Activated T-helper 17 cell treated with anti-CD3 and anti-CD28 coated beads, Interleukin-2, amount 50 U/mL, for 72 hours (primary cell): ENCODE results near the gene DUSP5. TPM values are rescaled to one million over a fixed set of nuclear protein-coding genes. Genes with fewer than 3 reads are reported as not detected.

ENCODE experiments used
- ATAC-seq: fragments of 150-1000 bp; cut with Tn5 transposase; replicated peaks from 2 replicates; pipeline ENCODE4 v1.10.0; 2021; ENCODE audit warnings: mild to moderate bottlenecking, moderate library complexity
- H3K27ac Mint-ChIP-seq: one replicate; pipeline ENCODE4 v1.8.0; 2022; ENCODE audit warnings: mixed read lengths
- H3K27me3 Mint-ChIP-seq: one replicate; pipeline ENCODE4 v1.8.0; 2022; ENCODE audit warnings: mixed read lengths
- H3K36me3 Mint-ChIP-seq: one replicate; pipeline ENCODE4 v1.8.0; 2022; ENCODE audit warnings: low read depth, mild to moderate bottlenecking, mixed read lengths
- H3K4me1 Mint-ChIP-seq: one replicate; pipeline ENCODE4 v1.8.0; 2022; ENCODE audit warnings: mixed read lengths
- H3K4me3 Mint-ChIP-seq: one replicate; pipeline ENCODE4 v1.8.0; 2022; ENCODE audit warnings: mild to moderate bottlenecking, mixed read lengths
- H3K9me3 Mint-ChIP-seq: one replicate; pipeline ENCODE4 v1.8.0; 2022; ENCODE audit warnings: mixed read lengths
- total RNA-seq, 2 donors: library from RNA; stranded (reverse); gene quantifications; one replicate each; pipeline ENCODE4 v1.2.3, GENCODE V29; 2022

The DUSP5 gene
- total RNA-seq, 2 donors from 2014 or later, result 43.2 to 107 TPM

GRCh38 chr10:110547139-110547761 lies 49.5 kb downstream of the DUSP5 start:
- Mint-ChIP-seq H3K27ac (peak overlapping the region; percentile 10), H3K4me1 (peaks cover 8% of the 10 kb centered on the region), H3K9me3 (no peaks in the 10 kb centered on the region), H3K36me3 (no peaks in the 10 kb centered on the region), H3K4me3 (peak overlapping the region; percentile 52), H3K27me3 (peaks cover 6% of the 10 kb centered on the region)
- ATAC-seq, result peak; percentile 60

- Mint-ChIP-seq H3K9me3 (no peaks in the 10 kb centered on the region), H3K4me3 (no peak overlapping the region), H3K27ac (no peak overlapping the region), H3K27me3 (peaks cover 6% of the 10 kb centered on the region), H3K36me3 (no peaks in the 10 kb centered on the region), H3K4me1 (peaks cover 8% of the 10 kb centered on the region)
- ATAC-seq, result no peak
Observed at GRCh38 chr10:110548002-110548401, 50.3 kb downstream of the DUSP5 start.

GRCh38 chr10:110549211-110549610 lies 51.5 kb downstream of the DUSP5 start:
- Mint-ChIP-seq H3K9me3 (no peaks in the 10 kb centered on the region), H3K27me3 (peaks cover 6% of the 10 kb centered on the region), H3K4me3 (no peak overlapping the region), H3K4me1 (peaks cover 8% of the 10 kb centered on the region), H3K36me3 (no peaks in the 10 kb centered on the region), H3K27ac (no peak overlapping the region)
- no peak for ATAC-seq

GRCh38 chr10:110553905-110554304 lies 56.2 kb downstream of the DUSP5 start:
- peaks cover 6% of the 10 kb centered on the region for H3K27me3 Mint-ChIP-seq

GRCh38 chr10:110556296-110556695 lies 58.6 kb downstream of the DUSP5 start:
- Mint-ChIP-seq H3K27me3 (peaks cover 5% of the 10 kb centered on the region), H3K9me3 (no peaks in the 10 kb centered on the region), H3K36me3 (no peaks in the 10 kb centered on the region), H3K27ac (no peak overlapping the region), H3K4me3 (no peak overlapping the region), H3K4me1 (peaks cover 6% of the 10 kb centered on the region)
- no peak for ATAC-seq

More at GRCh38 chr10:110553905-110554304, 56.2 kb downstream of the DUSP5 start:
- no peak for ATAC-seq
- Mint-ChIP-seq H3K36me3 (no peaks in the 10 kb centered on the region), H3K27ac (no peak overlapping the region), H3K9me3 (no peaks in the 10 kb centered on the region), H3K4me1 (peaks cover 6% of the 10 kb centered on the region), H3K4me3 (no peak overlapping the region)

- peaks cover 4% of the 10 kb centered on the region for H3K27me3 Mint-ChIP-seq
- peaks cover 6% of the 10 kb centered on the region for H3K4me1 Mint-ChIP-seq
- no peak overlapping the region for H3K4me3 Mint-ChIP-seq
- no peak overlapping the region for H3K27ac Mint-ChIP-seq
- no peaks in the 10 kb centered on the region for H3K36me3 Mint-ChIP-seq
- peak; percentile 91 for ATAC-seq
- H3K9me3 Mint-ChIP-seq, result no peaks in the 10 kb centered on the region
Observed at GRCh38 chr10:110556969-110557601, 59.4 kb downstream of the DUSP5 start.

GRCh38 chr10:110558041-110558440 lies 60.3 kb downstream of the DUSP5 start:
- Mint-ChIP-seq H3K4me1 (peaks cover 6% of the 10 kb centered on the region), H3K4me3 (no peak overlapping the region), H3K36me3 (no peaks in the 10 kb centered on the region), H3K27ac (no peak overlapping the region), H3K9me3 (no peaks in the 10 kb centered on the region), H3K27me3 (peaks cover 7% of the 10 kb centered on the region)
- ATAC-seq, result no peak

- Mint-ChIP-seq H3K27ac (no peak overlapping the region), H3K9me3 (no peaks in the 10 kb centered on the region), H3K27me3 (peaks cover 19% of the 10 kb centered on the region), H3K4me3 (no peak overlapping the region), H3K4me1 (peaks cover 6% of the 10 kb centered on the region), H3K36me3 (no peaks in the 10 kb centered on the region)
- ATAC-seq, result no peak
Observed at GRCh38 chr10:110560012-110560411, 62.3 kb downstream of the DUSP5 start.

Other genes with a start within 250 kb of the DUSP5 start
- gene SMNDC1, start 193.0 kb upstream of the DUSP5 start, total RNA-seq, result 10 to 100 TPM; 35.8 to 40.1 TPM
- 10 to 100 TPM; 74.0 to 77.3 TPM for gene SMC3, start 69.8 kb downstream of the DUSP5 start, total RNA-seq
- gene RBM20, start 146.4 kb downstream of the DUSP5 start, total RNA-seq, result under 1 TPM in 1 of 2 donors, not detected in 1; 0.16 TPM